GM18498 (cell line): ENCODE results near the gene SCGN.

Experiments used
- ATAC-seq: cut with Tn5 transposase; IDR thresholded peaks from one replicate; pipeline ENCODE4 v1.9.1; 2021; ENCODE audit warnings: mild to moderate bottlenecking, moderate library complexity; ENCODE audit not compliant: unreplicated experiment

SCGN gene, protein sequence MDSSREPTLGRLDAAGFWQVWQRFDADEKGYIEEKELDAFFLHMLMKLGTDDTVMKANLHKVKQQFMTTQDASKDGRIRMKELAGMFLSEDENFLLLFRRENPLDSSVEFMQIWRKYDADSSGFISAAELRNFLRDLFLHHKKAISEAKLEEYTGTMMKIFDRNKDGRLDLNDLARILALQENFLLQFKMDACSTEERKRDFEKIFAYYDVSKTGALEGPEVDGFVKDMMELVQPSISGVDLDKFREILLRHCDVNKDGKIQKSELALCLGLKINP

DNA sequence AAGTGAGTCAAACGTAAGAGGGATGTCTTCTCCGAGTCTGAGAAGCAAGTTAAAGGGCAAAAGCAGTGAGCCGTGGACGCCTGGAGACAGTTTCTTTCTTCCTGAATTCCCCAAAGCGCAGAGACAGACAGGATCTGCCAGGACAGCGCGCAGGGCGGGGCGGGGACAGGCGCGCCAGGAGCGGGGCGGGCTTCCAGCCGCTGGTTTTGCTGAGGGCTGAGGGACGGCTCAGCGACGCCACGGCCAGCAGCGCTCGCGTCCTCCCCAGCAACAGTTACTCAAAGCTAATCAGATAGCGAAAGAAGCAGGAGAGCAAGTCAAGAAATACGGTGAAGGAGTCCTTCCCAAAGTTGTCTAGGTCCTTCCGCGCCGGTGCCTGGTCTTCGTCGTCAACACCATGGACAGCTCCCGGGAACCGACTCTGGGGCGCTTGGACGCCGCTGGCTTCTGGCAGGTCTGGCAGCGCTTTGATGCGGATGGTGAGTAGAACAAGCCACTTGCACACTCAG is at the start of gene SCGN:
Gene SCGN (plus strand): TSS at position 209 of the 509 bp plus-strand sequence. CDS start 189 bp downstream, at position 398.
- ATAC-seq = no peak

DNA sequence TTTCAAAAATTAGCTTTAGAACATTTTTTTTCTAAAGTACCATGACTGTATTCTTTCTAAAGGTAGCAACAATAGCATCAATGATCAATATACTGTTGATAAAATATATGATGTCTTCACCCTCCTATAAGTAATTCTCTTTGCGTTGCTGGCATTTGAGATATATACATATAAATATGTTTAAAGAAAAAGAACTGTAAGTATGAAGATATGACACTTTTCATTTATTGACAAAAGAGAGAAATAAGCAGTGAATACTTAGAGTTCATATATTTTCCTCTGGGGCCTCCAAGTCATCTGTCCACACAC is 49.4 kb upstream of the SCGN start:
- no peak for ATAC-seq

DNA sequence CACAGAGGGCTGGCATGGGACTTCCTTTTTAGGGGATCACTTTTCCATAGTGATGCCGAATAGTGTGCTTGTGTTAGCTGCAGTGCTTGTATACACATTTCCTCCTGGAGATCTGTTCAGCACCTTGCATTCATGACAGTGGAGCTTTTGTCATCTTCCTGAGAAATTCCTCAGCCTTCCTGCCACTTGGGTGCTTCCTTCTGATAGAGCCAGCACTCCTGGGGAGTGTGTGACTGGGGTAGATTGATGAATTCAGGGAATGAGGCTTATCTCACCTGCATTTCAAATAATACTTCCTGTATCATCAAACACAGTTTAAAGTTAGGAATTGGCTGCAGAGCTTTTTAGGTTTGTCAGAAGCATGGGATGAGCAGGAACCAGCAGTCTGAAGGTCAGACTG is 48.8 kb upstream of the SCGN start:
- no peak for ATAC-seq

DNA sequence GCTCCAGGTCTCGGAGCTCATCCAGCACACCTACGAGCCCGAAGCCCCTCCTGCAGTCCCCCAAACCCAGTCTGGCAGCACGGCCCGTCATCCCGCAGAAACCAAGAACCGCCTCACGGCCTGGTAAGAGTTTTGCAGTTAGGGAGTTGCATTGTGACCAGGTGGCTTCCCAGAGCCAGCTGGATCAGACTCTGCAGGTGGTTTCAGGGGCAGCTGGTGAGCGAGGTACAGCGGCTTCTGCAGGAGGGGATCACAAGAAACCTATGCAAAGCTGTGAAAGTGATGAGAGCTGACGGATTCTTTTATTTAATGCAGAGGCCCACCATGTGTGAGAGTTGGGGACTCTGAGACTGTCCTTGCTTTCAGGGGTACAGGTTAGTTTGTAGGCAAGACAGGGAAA is 45.9 kb upstream of the SCGN start:
- ATAC-seq = no peak

DNA sequence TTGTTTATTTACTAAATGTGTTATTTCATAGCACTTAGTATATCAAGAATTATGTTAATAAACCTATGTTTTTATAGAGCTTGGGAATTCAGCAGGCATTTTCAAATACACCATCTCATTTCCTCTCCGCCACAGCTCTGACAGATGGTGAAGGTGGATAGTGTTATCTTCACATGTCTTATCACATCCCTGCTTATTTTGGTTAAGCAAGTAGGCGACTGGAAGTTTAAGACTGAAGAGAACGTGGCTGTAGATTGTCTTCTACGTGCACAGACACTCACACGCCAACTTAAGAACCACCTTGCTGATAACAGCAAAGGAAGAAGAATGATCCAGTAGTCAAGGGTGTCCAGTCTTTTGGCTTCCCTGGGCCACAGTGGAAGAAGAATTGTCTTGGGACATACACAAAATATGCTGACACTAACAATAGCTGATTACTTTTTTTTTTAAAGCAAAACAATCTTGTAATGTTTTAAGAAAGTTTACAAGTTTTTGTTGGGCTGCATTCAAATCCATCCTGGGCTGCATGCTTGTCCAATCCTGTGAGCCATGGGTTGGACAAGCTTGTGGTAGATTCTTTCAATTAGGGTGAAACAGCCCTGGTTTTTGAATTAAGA is 43.3 kb upstream of the SCGN start:
- no peak for ATAC-seq

DNA sequence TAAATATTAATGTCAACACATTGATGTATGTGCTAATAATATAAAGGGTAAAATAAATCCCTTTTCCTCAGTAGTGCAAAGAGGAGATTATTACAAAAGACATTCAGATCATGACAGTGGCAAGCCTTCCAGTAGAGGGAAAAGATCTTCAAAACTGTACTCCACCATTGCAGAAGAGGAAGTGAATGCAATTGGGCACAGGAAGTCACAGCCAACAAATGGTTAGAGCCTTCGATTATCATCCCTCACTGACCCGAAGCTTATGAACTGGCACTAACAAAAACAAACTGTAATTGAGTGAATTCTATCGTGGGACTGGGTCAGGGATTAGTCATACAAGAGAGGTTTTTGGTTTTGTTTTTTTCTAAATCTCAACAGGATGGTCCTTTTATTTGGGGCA is 39.3 kb upstream of the SCGN start:
- ATAC-seq = no peak

DNA sequence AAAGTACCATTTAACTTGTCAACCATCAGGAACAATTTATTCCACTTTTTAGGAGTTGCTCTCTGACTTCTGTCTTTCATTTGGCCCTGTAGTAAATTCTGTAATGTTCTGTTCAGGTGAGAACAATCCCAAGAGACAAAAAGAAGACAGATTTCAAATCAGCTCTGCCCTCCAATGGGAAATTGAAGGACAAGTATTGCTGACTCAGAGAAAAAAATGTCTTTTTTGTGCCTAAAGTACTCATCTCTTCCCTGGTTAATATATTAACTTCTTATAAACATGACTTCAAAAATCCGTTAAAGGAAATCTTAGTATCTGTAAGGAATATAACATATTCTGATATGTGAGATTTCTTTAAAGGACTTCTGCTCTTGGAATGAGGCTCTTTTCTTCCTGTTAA is 38.6 kb upstream of the SCGN start:
- no peak for ATAC-seq

DNA sequence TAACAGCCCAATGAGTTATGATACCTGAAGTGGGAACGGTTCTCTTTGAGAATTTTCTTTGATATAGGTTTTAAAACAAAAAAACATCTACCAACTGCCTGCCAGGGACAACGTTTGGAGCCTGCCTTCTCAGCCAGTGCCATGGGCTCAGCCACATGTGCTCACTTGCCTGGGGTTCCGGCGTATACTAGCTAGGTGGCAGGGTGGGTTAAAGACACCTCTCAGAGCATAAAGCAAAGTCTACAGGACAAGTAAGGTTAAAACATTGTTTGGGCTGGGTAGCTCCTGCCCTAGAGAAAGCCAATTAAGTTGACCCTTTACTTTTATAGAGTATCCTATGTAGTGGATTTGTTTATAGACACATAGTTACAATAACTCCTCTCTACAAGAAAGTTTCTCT is 38.0 kb upstream of the SCGN start:
- no peak for ATAC-seq

DNA sequence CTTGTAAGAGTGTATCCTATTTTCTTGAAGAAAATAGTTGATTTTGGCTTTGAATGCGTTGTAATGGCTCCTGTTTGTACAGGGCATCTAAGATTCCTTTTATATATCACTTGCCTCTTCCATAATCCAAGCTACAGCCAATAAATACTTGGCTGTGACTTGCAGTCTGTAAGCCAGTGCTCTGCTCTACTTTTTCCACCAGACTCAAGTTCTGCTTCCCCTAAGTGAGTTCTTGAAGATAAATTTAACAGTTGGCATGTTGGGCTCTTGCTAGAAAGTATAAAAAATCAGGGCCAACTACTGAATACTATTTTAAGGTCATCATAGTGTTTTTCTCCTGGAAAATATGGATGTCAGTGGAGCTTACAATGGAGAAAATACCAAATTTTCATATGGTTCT is 36.5 kb upstream of the SCGN start:
- no peak for ATAC-seq

DNA sequence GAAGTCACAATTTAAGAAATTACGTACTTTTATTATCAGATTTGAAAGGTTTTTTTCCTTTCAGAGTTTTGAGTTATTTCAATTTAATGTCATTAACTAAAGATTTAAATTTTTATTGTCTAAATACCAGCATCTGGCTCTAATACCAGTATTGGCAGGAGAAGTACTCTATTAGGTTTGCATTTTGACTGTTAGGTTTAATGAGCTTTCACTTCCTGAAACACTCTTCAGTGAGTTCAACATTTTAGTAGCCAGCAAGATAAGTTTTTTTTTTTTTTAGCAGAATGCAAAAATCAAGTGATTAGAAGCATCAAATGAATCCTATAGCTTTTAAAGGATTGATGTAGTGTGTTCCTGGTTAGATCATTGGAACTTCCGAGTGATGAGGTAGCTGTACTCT is 34.0 kb upstream of the SCGN start:
- no peak for ATAC-seq

DNA sequence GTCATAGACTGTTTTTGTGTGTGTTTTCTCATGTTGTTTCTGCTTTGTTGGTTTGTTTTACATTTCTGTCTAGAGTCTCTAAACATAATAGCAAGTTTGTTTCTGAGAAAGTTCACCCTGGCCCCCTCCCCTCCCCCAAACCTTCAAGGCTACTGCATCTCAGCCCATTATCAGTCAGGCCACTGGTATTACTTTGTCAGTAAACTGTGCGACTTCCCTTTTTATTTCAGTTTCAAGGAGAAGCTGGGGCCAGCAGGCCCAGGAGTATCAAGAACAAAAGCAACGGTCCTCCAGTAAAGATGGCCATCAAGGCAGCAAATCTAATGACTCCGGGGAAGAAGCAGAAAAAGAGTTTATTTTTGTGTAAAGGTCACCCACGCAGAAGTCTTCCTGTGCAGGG is 32.8 kb upstream of the SCGN start:
- ATAC-seq = no peak

DNA sequence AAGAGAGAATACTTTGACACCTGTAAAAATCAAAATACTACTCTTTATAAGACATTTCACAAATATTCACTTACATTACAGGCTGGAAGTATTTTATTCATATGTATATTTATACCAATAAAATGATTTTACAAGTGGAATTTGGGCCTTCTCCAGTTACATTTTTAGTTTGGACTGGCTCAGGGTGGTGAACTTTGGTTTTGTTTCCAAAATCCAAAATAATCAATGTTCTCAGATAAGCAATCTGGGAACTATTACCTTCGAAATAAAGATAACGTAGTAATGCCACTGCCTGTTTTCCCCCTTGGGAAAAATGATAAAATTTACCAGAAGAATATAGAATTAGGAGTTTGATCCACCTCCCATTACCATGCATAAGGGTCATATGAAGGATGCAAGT is 31.6 kb upstream of the SCGN start:
- no peak for ATAC-seq

DNA sequence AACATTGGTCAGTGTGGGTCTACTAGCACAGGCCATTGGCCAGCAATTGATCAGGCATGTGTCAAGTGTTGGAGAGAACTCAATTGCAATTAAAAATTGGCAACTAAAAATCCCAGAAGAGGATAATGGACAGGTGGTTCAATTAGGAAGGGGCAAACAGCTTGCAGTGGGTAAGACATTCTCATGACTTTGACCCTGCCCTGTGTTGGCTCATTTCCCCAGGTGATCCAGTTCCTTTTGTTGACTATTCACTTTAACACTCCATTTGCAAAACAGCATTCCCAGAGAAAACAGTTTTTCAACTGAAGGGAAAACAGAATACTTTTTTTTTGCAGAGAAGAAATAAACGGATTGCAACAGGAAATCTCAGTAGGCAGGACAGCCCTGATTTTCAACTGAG is 28.9 kb upstream of the SCGN start:
- no peak for ATAC-seq

DNA sequence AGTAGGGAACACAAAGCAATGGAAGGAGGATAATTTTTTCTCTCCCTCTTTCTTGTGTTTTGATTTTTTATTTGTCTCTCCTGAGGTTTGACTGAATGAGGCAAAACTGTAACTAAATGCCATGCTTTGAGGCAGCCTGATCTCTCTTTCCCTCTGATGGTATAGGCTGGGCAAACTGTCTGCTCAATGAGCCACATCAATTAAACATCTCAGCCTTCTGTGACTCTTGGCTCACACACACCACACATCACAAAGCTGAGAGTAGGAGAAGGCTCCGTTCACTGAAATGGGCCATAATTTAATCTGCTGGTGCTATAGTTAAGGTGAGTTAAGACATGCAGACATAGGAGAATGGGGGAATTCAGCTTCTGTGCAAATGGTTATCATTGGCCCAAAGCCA is 28.1 kb upstream of the SCGN start:
- ATAC-seq = no peak

DNA sequence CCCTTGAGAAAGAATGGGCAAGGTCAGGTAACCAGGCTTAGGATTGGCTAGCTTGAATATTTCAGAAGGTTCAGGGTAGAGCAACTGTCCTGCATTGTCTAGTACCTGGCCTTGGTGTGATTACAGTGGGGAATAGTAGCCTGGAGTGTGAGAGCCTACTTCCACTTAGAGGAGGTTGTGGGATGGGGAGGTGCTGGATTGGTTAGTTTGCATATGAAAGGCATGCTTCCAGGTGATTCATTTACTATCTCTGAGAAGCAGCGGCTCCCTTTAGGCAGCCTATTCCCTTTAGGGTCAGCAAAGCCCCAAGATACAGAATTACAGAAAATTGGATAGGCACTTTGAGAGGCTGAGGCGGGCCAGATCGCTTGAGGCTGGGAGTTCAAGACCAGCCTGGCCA is 25.0 kb upstream of the SCGN start:
- no peak for ATAC-seq

DNA sequence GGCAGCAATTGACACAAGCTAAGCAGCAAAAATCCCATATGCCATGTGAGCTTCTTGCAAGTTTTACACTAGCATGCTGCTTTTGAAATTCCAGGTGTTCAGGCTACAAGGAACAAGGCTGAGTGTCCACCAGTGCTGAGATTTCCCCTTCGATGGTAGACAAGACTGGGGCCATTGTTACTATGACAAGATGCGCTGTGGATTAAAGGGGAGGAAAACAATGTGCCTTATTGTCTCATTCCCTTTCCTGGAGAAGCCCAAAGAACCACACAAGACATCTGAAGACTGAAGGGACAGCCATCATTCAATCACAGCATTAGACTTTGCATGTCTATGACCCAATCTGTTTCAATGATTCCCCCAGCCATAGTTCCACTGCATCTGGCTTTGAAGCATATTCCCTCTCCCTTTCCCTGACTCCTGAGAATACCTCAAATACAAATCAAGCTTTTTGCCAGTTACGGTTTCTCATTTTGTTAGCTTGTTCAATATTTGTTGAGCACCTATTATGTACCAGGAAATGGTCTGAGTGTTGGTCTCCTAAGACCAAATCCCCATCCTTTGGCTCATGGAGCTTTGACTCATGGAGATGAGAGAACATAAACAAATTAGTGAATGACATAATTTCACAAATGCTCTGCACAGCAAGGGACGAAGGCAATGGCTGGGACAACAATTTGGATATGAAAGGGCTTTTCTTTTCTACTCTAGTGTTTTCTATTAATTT is 23.4 kb upstream of the SCGN start:
- no peak for ATAC-seq

DNA sequence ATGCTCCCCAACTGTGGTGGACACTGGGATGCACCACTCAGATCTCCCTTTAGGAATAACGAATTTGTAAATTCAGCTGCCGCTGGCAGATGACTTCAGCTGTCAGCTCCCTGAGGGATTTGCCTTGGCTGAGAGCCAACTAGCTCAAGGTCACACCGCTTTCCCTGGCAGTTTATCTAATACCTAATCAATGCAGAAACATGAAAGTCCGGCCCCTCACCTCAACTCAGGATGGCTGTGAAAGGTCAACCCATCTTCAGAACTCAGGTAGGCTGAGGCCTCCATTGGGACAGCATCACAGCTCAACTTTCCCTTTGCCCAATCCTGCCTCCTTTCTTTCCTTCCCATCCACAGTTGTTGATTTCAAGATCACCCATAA is 22.8 kb upstream of the SCGN start:
- no peak for ATAC-seq

DNA sequence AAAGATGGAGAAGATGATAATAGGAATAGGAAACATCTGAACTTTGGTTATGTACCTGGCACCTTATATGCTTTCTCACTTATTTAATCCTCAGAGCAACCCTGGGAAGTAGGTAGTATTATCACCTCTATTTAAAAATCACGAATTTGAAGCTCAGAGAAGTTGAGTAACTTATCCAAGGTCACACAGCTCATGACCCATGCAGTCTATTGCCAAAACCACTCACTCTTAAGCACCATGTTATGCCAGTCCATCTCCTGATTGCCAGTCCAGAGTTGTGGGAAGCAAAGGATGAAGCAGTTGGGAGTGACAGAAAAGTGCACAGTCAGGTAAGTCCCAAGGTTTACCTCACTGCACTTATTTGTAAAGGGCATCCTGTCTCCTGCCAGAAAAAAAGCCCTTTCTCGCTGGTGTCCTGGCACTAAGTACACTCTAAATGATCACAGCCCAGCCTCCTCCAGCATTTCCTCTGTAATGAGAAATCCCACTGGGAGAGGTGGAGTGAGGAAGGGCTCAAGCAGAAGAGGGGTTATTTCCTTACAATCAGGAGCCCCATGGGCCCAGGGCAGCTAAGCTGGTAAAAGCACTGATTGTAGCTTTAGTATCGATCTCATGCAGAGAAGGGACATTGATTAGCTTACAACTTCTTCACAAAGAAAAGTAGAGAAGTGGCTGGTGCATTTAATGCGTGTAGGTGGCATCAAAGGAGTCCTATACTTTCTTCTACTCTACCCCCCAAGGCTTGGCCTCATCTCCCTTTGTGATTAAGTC is 21.3 kb upstream of the SCGN start:
- ATAC-seq = no peak

DNA sequence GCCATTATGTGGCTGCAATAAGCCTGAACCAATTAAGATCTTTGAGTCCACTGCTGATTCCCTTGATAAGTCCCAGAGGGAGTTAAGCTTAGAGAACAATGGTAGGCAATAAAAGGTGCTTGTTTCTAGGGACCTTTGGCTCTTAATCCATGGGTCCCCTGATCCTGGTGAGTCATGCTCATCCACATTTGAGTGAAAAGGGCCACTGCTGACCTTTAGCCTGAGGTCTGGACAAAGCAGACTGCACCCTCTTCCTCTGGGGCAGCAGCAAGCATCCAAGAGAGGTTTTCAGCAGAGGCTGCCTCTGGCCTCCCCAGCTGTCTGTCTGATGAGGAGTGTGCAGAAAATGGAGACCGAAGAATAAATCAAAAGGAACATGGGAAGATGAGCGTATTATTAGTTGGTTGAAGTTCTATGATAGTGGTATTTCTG is 16.1 kb upstream of the SCGN start:
- no peak for ATAC-seq

DNA sequence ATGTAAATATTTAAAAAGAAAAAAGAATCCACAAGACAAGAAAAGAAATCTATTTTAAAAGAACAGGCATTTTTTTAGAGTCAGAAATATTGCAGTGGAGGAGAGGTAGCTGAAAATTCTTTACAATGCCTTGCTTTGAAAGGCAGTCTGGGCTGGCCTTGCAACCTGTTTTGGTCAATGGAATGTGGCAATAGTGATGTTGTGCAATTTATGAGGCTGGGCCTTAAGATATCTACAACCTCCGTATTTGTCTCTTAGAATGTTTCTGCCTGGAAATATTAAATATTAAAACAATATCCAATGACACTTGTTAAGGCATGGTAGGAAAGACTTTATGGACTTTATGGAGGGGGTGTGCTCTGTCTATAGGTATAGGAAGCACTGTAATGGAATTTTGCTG is 14.8 kb upstream of the SCGN start:
- ATAC-seq = no peak

DNA sequence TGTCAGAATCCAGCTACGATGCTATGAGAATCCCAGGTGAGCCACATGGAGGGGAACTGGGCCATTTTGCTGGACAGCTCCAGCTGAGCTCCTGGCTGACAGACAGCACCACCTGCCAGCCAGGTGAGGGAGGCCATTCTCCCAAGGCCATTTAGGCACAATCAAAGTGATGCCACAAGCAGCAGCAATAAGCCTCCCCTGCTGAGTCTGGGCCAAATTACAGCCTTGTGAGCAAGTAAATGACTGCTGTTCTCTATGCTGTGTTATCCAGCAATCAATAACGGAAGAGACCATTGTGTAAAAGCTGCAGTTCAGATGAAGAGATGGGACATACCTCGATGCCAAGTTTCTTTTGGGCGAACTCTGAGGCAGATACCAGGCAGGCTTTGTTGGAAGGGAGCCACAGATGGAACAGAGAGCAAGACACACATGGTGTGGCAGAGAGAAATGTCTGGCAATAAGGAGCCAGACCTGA is 14.0 kb upstream of the SCGN start:
- no peak for ATAC-seq
